A549 (cell line): ENCODE data around the gene FAM118A.

Experiments
- BHLHE40 ChIP-seq: IDR thresholded peaks from 2 replicates; pipeline ENCODE4 v1.6.1; 2012; ENCODE audit warnings: low read depth, low read length, inconsistent platforms
- CHD4 ChIP-seq: fragments of 200-600 bp; sonication (generic); IDR thresholded peaks from 2 replicates; pipeline ENCODE4 v1.6.1; 2016; ENCODE audit warnings: antibody characterized with exemption, mild to moderate bottlenecking, borderline replicate concordance
- CTCF ChIP-seq: fragments of >200 bp; sonication (Bioruptor Twin); formaldehyde crosslinking; IDR thresholded peaks from 3 replicates; pipeline ENCODE4 v1.5.1; 2016
- GATA3 ChIP-seq: IDR thresholded peaks from 2 replicates; pipeline ENCODE4 v1.6.1; 2012; ENCODE audit warnings: borderline replicate concordance
- POLR2AphosphoS2 ChIP-seq: conservative IDR thresholded peaks from 2 replicates; pipeline ENCODE4 v1.6.1; 2012; ENCODE audit warnings: low read length, improper control_type of control experiment, inconsistent platforms
- TF ChIP-seq, protein P1 (sequence below): fragments of 250-450 bp; sonication (Bioruptor Pico); IDR thresholded peaks from 2 replicates; pipeline ENCODE4 v1.5.0; 2021; ENCODE audit warnings: mild to moderate bottlenecking, moderate library complexity, borderline replicate concordance

GRCh38 chr22:45273452-45274075, 36.2 kb upstream of the FAM118A start:
- TF ChIP-seq CTCF (no peak), BHLHE40 (no peak), POLR2AphosphoS2 (no peak), GATA3 (no peak), CHD4 (no peak)
- TF ChIP-seq, protein P1, sequence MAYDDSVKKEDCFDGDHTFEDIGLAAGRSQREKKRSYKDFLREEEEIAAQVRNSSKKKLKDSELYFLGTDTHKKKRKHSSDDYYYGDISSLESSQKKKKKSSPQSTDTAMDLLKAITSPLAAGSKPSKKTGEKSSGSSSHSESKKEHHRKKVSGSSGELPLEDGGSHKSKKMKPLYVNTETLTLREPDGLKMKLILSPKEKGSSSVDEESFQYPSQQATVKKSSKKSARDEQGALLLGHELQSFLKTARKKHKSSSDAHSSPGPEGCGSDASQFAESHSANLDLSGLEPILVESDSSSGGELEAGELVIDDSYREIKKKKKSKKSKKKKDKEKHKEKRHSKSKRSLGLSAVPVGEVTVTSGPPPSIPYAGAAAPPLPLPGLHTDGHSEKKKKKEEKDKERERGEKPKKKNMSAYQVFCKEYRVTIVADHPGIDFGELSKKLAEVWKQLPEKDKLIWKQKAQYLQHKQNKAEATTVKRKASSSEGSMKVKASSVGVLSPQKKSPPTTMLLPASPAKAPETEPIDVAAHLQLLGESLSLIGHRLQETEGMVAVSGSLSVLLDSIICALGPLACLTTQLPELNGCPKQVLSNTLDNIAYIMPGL (CRISPR knock-in tag): no peak
